HEK293 (cell line): ENCODE measurements around the gene C19orf38.

Experiments
- CTCF ChIA-PET: fragments of 350-600 bp; formaldehyde crosslinking; extraction: SDS; loops from one replicate; lab custom pipeline; 2021; ENCODE audit warnings: antibody characterized with exemption; lab: Yijun Ruan, JAX
- POLR2A ChIA-PET: fragments of 300-600 bp; formaldehyde crosslinking; extraction: SDS; loops from one replicate; lab custom pipeline; 2020; ENCODE audit warnings: antibody characterized with exemption, inconsistent platforms; lab: Yijun Ruan, JAX
- H3K27ac ChIP-seq: fragments of 200-500 bp; sonication (Bioruptor generic); 2 replicates; pipeline ENCODE4 v1.5.1; 2014; ENCODE audit warnings: low read depth, low read length, control low read depth, inconsistent platforms; ENCODE audit errors: extremely low read depth
- H3K36me3 ChIP-seq, 2 experiments: fragments of 200-500 bp in 1 of 2; sonication (Bioruptor generic) in 1 of 2; 1 replicate in 1 of 2; 2 replicates in 1 of 2; pipeline ENCODE4 v1.5.1; 2014 to 2017; ENCODE audit warnings: inconsistent platforms in 2 of 2, low read length in 2 of 2; ENCODE audit not compliant: control insufficient read depth in 2 of 2, insufficient read depth in 1 of 2
- H3K4me1 ChIP-seq: fragments of 200-500 bp; sonication (Bioruptor generic); 2 replicates; pipeline ENCODE4 v1.5.1; 2014; ENCODE audit warnings: mild to moderate bottlenecking, low read length, inconsistent platforms; ENCODE audit not compliant: control insufficient read depth, insufficient read depth
- H3K4me3 ChIP-seq: 2 replicates; pipeline ENCODE4 v1.5.1; 2011; ENCODE audit warnings: low read depth, mild to moderate bottlenecking, control low read depth, low read length, moderate library complexity
- H3K9me3 ChIP-seq: fragments of 200-500 bp; sonication (Bioruptor generic); 2 replicates; pipeline ENCODE4 v1.5.1; 2014; ENCODE audit warnings: low read depth, low read length, inconsistent platforms; ENCODE audit not compliant: control insufficient read depth, insufficient read depth
- ATF2 ChIP-seq: fragments of 450-650 bp; formaldehyde crosslinking; IDR thresholded peaks from 2 replicates; pipeline ENCODE4 v1.5.1; 2016; ENCODE audit warnings: missing biosample characterization, missing genetic modification characterization, low read depth
- MYNN ChIP-seq: fragments of 450-650 bp; formaldehyde crosslinking; IDR thresholded peaks from 2 replicates; pipeline ENCODE4 v1.5.1; 2016; ENCODE audit warnings: missing biosample characterization, missing genetic modification characterization, borderline replicate concordance
- OSR2 ChIP-seq: fragments of 450-650 bp; formaldehyde crosslinking; IDR thresholded peaks from 2 replicates; pipeline ENCODE4 v1.5.1; 2016; ENCODE audit warnings: missing biosample characterization, missing genetic modification characterization
- PBX3 ChIP-seq: sonication (generic); formaldehyde crosslinking; IDR thresholded peaks from 2 replicates; pipeline ENCODE4 v1.8.1; 2022; ENCODE audit warnings: mild to moderate bottlenecking, moderate library complexity, missing genetic modification reagents
- SALL2 ChIP-seq: fragments of 450-650 bp; formaldehyde crosslinking; IDR thresholded peaks from 2 replicates; pipeline ENCODE4 v1.5.0; 2017; ENCODE audit warnings: missing biosample characterization, mild to moderate bottlenecking, missing genetic modification characterization, borderline replicate concordance
- SP7 ChIP-seq: fragments of 450-650 bp; formaldehyde crosslinking; IDR thresholded peaks from 2 replicates; pipeline ENCODE4 v1.5.1; 2016; ENCODE audit warnings: missing biosample characterization, missing genetic modification characterization
- TSHZ1 ChIP-seq: fragments of 450-650 bp; formaldehyde crosslinking; IDR thresholded peaks from 2 replicates; pipeline ENCODE4 v1.5.1; 2016; ENCODE audit warnings: missing biosample characterization, missing genetic modification characterization, borderline replicate concordance
- ZNF157 ChIP-seq: fragments of 450-650 bp; formaldehyde crosslinking; IDR thresholded peaks from 2 replicates; pipeline ENCODE4 v1.5.1; 2016; ENCODE audit warnings: missing biosample characterization, missing genetic modification characterization
- ZNF16 ChIP-seq: fragments of 450-650 bp; formaldehyde crosslinking; IDR thresholded peaks from 2 replicates; pipeline ENCODE4 v1.5.1; 2016; ENCODE audit warnings: low read depth, missing biosample characterization, missing genetic modification characterization
- ZNF169 ChIP-seq: fragments of 450-650 bp; formaldehyde crosslinking; IDR thresholded peaks from 2 replicates; pipeline ENCODE4 v1.5.1; 2016; ENCODE audit warnings: missing biosample characterization, missing genetic modification characterization
- ZNF211 ChIP-seq: fragments of 450-650 bp; formaldehyde crosslinking; IDR thresholded peaks from 2 replicates; pipeline ENCODE4 v1.5.1; 2016; ENCODE audit warnings: low read depth, missing biosample characterization, missing genetic modification characterization
- ZNF23 ChIP-seq: fragments of 450-650 bp; formaldehyde crosslinking; IDR thresholded peaks from 2 replicates; pipeline ENCODE4 v1.5.1; 2016; ENCODE audit warnings: missing biosample characterization, missing genetic modification characterization, borderline replicate concordance
- ZNF426 ChIP-seq: fragments of 450-650 bp; formaldehyde crosslinking; IDR thresholded peaks from 2 replicates; pipeline ENCODE4 v1.5.1; 2017; ENCODE audit warnings: missing biosample characterization, missing genetic modification characterization, mild to moderate bottlenecking, inconsistent platforms, moderate library complexity
- ZNF449 ChIP-seq: fragments of 450-650 bp; formaldehyde crosslinking; IDR thresholded peaks from 2 replicates; pipeline ENCODE4 v1.5.1; 2017; ENCODE audit warnings: missing biosample characterization, mild to moderate bottlenecking, missing genetic modification characterization, moderate library complexity
- ZNF501 ChIP-seq: fragments of 450-650 bp; formaldehyde crosslinking; IDR thresholded peaks from 2 replicates; pipeline ENCODE4 v1.5.1; 2016; ENCODE audit warnings: missing biosample characterization, missing genetic modification characterization
- ZNF548 ChIP-seq: fragments of 450-650 bp; formaldehyde crosslinking; IDR thresholded peaks from 2 replicates; pipeline ENCODE4 v1.5.1; 2016; ENCODE audit warnings: missing biosample characterization, missing genetic modification characterization
- ZNF626 ChIP-seq: fragments of 450-650 bp; sonication (Bioruptor Pico); formaldehyde crosslinking; IDR thresholded peaks from 2 replicates; pipeline ENCODE4 v1.5.1; 2018; ENCODE audit warnings: missing biosample characterization, missing genetic modification characterization, inconsistent platforms
- ZSCAN18 ChIP-seq: fragments of 450-650 bp; formaldehyde crosslinking; IDR thresholded peaks from 2 replicates; pipeline ENCODE4 v1.5.1; 2016; ENCODE audit warnings: missing biosample characterization, missing genetic modification characterization
- ZSCAN4 ChIP-seq: fragments of 450-650 bp; formaldehyde crosslinking; IDR thresholded peaks from 2 replicates; pipeline ENCODE4 v1.5.1; 2017; ENCODE audit warnings: missing biosample characterization, missing genetic modification characterization

C19orf38 gene

GRCh38 chr19:10815007-10815536 lies 33.1 kb upstream of the C19orf38 start:
- H3K4me1 ChIP-seq = no peaks in the 10 kb centered on the region
- H3K9me3 ChIP-seq = no peaks in the 10 kb centered on the region
- H3K4me3 ChIP-seq = no peak overlapping the region
- ChIA-PET CTCF (no interaction called here), POLR2A (interaction anchor here (0.6 kb wide), 1 partner anchor 28 kb away, joined by 5 read pairs; no protein-coding TSS in a partner anchor)
- H3K36me3 ChIP-seq = peaks cover 0 to 73% of the 10 kb centered on the region in 2 experiments; a peak in 2 of 3 replicates
- H3K27ac ChIP-seq = no peak overlapping the region
- TF ChIP-seq ZNF626 (tag by site-specific recombination) (no peak), OSR2 (tag by site-specific recombination) (no peak), ZNF449 (tag by site-specific recombination) (no peak), ZNF426 (no peak), SALL2 (tag by site-specific recombination) (no peak), ZNF169 (no peak), ZNF16 (tag by site-specific recombination) (no peak), TSHZ1 (tag by site-specific recombination) (no peak)
- TF ChIP-seq, all 188 proteins: peak for 0

GRCh38 chr19:10815969-10816644 lies 32.1 kb upstream of the C19orf38 start:
- peaks cover 0 to 73% of the 10 kb centered on the region in 2 experiments; a peak in 2 of 3 replicates for H3K36me3 ChIP-seq
- H3K4me3 ChIP-seq = no peak overlapping the region
- TF ChIP-seq ZNF211 (no peak), ZSCAN4 (tag by site-specific recombination) (no peak), ZNF548 (tag by site-specific recombination) (no peak), ZSCAN18 (tag by site-specific recombination) (no peak), ZNF23 (no peak), PBX3 (CRISPR knock-in tag) (no peak), ZNF157 (tag by site-specific recombination) (no peak), MYNN (tag by site-specific recombination) (no peak), ZNF501 (tag by site-specific recombination) (no peak), SP7 (no peak), OSR2 (tag by site-specific recombination) (no peak), ATF2 (tag by site-specific recombination) (no peak)
- POLR2A ChIA-PET = no interaction called here
- H3K9me3 ChIP-seq = no peaks in the 10 kb centered on the region
- CTCF ChIA-PET = interaction anchor here (0.6 kb wide), 1 partner anchor 42 kb away, joined by 3 read pairs; no protein-coding TSS in a partner anchor
- H3K4me1 ChIP-seq = no peaks in the 10 kb centered on the region
- no peak overlapping the region for H3K27ac ChIP-seq
